Right atrium auricular region (tissue), 2 donors: Measurements from ENCODE around the gene KRT12. TPM values are rescaled to one million over a fixed set of nuclear protein-coding genes. Genes with fewer than 3 reads are reported as not detected.
A peak's percentile ranks its signal among the peaks of the same experiment; 100 is the strongest.

Experiments used
- DNase-seq: peaks from one replicate; pipeline ENCODE4 v3.0.0-alpha.2; 2019; ENCODE audit warnings: low spot score
- H3K27ac ChIP-seq, 2 donors: fragments of 200-600 bp; sonication (generic); 1 replicate in 1 of 2; 2 replicates in 1 of 2; pipeline ENCODE4 v1.5.1; 2016 to 2019
- H3K27me3 ChIP-seq, 2 donors: fragments of 200-600 bp; sonication (generic); one replicate each; pipeline versions ENCODE4 v1.5.1 to v1.6.0; 2017 to 2019
- H3K36me3 ChIP-seq: fragments of 200-600 bp; sonication (generic); one replicate; pipeline ENCODE4 v1.5.1; 2016
- H3K4me1 ChIP-seq, 2 donors: fragments of 200-600 bp; sonication (generic); one replicate each; pipeline versions ENCODE4 v1.5.1 to v1.6.0; 2017 to 2019
- H3K4me3 ChIP-seq, 2 donors: fragments of 200-600 bp; sonication (generic); 1 replicate in 1 of 2; 2 replicates in 1 of 2; pipeline ENCODE4 v1.5.1; 2017 to 2019; ENCODE audit warnings: mild to moderate bottlenecking in 1 of 2, moderate library complexity in 1 of 2
- H3K9me3 ChIP-seq, 2 donors: fragments of 200-600 bp; sonication (generic); one replicate each; pipeline ENCODE4 v1.5.1; 2019
- CTCF ChIP-seq, 2 donors: fragments of 200-600 bp; sonication (generic); IDR thresholded peaks; one replicate each; pipeline ENCODE4 v1.5.1; 2019; ENCODE audit warnings: antibody characterized with exemption in 2 of 2
- total RNA-seq, 2 donors: library from RNA; depleted of rRNA; stranded (reverse); fragments of >200 nt; gene quantifications; one replicate each; pipeline ENCODE4 v1.1.0, GENCODE V29; 2016

KRT12 gene
- total RNA-seq, 2 donors from 2014 or later, result not detected

GRCh38 chr17:40828454-40829044 is 38.5 kb downstream of the KRT12 start:
- peaks cover 0 to 21% of the 10 kb centered on the region in 2 donors for H3K4me1 ChIP-seq
- no peak for TF ChIP-seq CTCF (IDR thresholded peaks at IDR 0.05)
- H3K9me3 ChIP-seq, result no peaks in the 10 kb centered on the region
- no peaks in the 10 kb centered on the region for H3K27me3 ChIP-seq
- H3K27ac ChIP-seq, result peak overlapping the region; percentile 61 to 71
- H3K4me3 ChIP-seq, result no peak overlapping the region
- no peaks in the 10 kb centered on the region for H3K36me3 ChIP-seq
- DNase-seq, result no peak

GRCh38 chr17:40827746-40828453 is 39.1 kb downstream of the KRT12 start:
- Histone ChIP-seq H3K27me3 (no peaks in the 10 kb centered on the region), H3K9me3 (no peaks in the 10 kb centered on the region), H3K4me3 (no peak overlapping the region), H3K4me1 (peaks cover 0 to 21% of the 10 kb centered on the region in 2 donors), H3K27ac (peak overlapping the region; percentile 61 to 71), H3K36me3 (no peaks in the 10 kb centered on the region)
- no peak for TF ChIP-seq CTCF (IDR thresholded peaks at IDR 0.05)
- no peak for DNase-seq

- Histone ChIP-seq H3K27ac (no peak overlapping the region), H3K36me3 (no peaks in the 10 kb centered on the region), H3K27me3 (no peaks in the 10 kb centered on the region), H3K4me1 (peaks cover 0 to 16% of the 10 kb centered on the region in 2 donors), H3K9me3 (no peaks in the 10 kb centered on the region), H3K4me3 (no peak overlapping the region)
- no peak for DNase-seq
- TF ChIP-seq CTCF (IDR thresholded peaks at IDR 0.05), result no peak
These were observed 41.4 kb downstream of the KRT12 start for GRCh38 chr17:40825599-40825998.

- no peak for DNase-seq
- Histone ChIP-seq H3K4me1 (peaks cover 0 to 22% of the 10 kb centered on the region in 2 donors), H3K4me3 (no peak overlapping the region), H3K27me3 (no peaks in the 10 kb centered on the region), H3K9me3 (no peaks in the 10 kb centered on the region), H3K27ac (no peak overlapping the region), H3K36me3 (no peaks in the 10 kb centered on the region)
- TF ChIP-seq CTCF (IDR thresholded peaks at IDR 0.05), result no peak
These were observed 42.8 kb downstream of the KRT12 start for GRCh38 chr17:40824015-40824832.

GRCh38 chr17:40822132-40822812 is 44.8 kb downstream of the KRT12 start, which contains the start of gene KRT10:
TSS of gene KRT10 (minus strand) at chr17:40822614. CDS start at chr17:40822585, 29 bp downstream.
- H3K4me3 ChIP-seq, result no peak within 1 kb of the TSS
- H3K4me1 ChIP-seq, result peaks cover 0 to 15% of the 10 kb centered on the region in 2 donors

More at GRCh38 chr17:40822132-40822812, 44.8 kb downstream of the KRT12 start, which contains the start of gene KRT10:
- Histone ChIP-seq H3K27ac (no peak within 1 kb of the TSS), H3K9me3 (no peaks in the 10 kb centered on the region), H3K36me3 (no peaks in the 10 kb centered on the region), H3K27me3 (no peaks in the 10 kb centered on the region)
- no peak for TF ChIP-seq CTCF (IDR thresholded peaks at IDR 0.05)
- DNase-seq, result no peak
